T-helper 2 cell treated with Interferon-gamma antibody and Interleukin-4, amounts not matched to agents 100 ng/mL and 5 ng/mL, for 36 hours (primary cell): ENCODE data around the gene SBF1. TPM values are rescaled to one million over a fixed set of nuclear protein-coding genes. Genes with fewer than 3 reads are reported as not detected.

Experiments used
- intact Hi-C: fragments of 100-400 bp; cut with micrococcal nuclease; formaldehyde crosslinking; loops from one replicate; pipeline ENCODE4 v1.15.1; 2023
- total RNA-seq: library from RNA; stranded (reverse); gene quantifications from 2 replicates; pipeline ENCODE4 v1.2.3, GENCODE V29; 2022

Gene SBF1
- total RNA-seq, 1 donor from 2014 or later: 152 TPM

DNA sequence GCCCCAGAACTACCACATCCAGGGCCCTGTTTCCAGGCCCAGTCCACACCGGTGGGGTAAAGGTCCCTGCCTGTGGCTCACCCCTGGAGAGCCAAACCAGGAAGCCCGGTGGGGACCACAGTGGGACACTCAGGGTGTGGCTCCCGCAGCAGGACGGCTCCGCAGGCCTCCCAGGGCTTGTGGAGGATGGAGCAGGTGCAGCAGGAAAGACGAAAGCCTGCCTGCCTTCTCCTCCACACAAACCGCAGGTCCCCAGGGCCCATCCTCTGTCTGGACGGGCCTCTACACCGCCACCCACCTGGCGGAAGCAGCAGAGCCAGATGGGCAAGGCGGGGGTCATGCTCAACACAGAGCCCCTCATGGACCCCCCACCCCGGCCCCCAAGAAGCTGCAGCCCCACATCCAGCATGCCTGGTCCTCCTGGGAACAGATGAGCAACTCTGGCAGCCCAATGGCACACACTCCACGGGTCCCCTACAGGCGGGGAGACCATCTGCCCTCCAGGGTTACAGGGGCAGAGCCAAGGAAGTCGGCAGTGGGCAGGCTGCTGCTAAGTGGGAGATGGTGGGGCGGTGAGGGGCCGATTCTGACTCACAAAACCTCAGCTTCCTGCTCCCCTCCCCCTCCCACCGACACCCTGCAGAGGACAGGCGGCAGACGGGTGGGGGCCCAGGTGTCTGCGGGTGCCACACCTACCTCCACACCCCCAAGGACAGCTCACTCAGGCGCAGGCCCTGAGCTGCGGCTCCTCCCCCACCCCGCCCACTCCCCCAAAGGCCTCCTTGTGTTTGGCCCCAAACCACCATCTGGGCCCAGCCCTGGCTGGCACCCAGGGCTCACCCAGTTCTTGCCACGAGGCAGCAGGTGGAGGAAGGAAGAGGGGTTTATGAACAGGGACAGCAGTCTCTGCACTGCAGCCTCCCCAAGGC is 5.2 kb downstream of the SBF1 start:
- intact Hi-C loops: loop anchor here (2.0 to 5.0 kb wide), 2 partner anchors 127 to 151 kb away; partner anchors contain the start of gene PPP6R2

DNA sequence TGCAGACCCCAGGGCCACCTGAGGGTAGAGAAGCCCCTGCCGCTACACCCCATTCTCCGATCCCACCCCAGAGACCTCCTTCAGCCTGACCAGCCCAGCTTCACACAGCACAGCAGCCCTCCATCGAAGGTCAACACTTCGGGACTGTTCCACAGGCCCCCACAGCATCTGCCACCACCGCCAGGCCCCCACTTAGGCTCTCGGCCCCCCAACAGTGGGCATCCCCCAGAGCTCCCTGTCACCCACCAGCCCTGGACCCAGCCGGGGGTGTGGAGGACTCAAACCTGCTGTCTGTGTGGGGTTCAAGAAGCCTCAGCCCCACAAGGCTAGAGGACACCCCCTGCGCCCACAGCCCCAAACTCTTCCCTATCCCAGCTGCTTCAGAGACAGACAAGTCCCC is 6.2 kb downstream of the SBF1 start:
- intact Hi-C loops: no loop called here

DNA sequence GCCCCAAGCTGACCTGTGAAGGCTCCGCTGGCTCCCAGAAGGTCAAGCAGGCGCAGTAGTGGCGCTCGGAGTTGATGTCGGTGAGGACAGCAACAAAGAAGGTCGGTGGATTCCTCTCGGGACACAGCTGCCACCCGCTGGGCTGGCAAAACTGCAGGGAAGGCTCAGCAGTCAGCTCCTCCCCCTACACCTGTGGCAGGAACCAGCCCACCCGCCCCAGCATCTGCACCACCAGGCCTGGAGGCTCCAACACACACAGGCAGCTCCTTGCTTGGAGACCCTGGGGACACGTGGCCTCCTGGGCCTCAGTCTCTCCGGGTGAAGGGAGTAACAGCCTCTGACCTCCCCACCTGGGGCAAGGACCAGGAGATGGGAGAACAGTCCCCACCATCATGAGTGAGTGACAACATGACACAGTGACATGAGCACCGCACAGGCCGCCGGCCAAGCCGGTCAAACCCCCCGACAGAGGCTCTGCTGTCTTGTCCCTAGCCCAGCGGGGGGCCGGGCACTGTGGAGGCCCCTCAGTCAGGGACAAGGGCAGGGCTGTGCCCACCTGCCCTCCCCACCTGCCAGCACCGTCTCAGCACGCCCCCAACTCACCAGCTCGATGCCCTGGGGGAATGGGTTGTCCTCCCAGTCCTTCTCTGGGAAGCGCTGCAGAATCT is 6.9 kb downstream of the SBF1 start:
- intact Hi-C loops: no loop called here

DNA sequence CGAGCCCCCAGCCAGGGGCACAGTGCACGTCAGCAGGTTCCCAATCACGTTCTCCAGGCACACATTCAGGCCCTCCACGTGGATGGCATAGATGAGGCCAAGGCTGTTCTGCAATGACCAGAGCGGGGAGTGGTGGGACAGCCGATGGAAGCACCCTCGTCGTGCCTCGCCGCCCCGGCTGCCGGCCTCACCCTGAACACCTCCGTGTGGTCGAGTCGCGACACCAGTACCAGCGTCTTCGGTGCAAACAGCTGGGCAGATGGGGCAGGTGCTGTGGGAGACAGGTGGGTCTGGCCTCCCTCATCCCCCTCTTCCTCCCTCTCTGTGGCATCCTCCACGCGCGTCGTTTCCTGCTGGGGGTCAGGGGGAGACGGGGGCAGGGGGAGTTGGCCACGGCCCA is 7.5 kb downstream of the SBF1 start:
- intact Hi-C loops: no loop called here

DNA sequence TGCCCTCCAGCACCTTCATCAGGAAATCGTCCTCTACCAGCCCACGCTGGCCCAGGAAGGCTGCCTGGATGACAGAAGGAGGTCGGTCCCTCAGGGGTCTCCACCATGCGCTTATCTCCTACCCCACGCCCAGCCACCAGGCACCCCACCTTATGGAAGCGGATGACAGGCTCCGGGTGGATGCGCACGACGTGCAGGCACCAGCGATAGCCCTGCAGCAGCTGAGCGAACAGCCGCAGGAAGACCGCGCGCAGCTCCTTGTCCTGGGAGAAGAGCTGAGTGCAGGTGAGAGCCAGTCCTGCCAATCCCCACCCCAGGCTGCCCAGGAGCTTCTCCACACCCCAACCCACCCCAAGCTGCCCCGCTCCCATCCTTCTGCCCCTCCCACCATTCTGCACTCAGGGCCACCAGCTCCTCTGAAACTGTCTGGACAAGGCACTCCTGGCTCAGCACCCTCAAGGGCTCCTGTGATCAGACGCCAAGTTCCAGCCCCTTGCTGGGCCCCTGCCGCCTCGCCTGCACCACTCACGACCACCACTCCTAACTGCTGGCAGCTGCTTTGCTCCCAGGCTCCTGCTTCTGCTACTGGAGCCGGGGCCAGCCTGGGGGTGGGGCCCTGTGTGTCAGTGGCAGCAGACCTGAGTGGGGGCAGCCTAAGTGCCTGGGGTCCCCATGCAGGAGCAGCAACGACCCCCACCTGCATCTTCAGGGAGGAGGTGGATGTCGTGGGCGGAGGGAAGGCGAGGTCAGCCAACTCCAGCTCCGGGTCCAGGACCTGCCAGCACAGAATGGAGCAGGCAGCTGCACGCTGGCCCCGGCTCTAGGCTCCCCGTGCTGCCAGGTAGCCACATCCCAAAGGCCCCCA is 9.5 kb downstream of the SBF1 start:
- intact Hi-C loops: no loop called here

DNA sequence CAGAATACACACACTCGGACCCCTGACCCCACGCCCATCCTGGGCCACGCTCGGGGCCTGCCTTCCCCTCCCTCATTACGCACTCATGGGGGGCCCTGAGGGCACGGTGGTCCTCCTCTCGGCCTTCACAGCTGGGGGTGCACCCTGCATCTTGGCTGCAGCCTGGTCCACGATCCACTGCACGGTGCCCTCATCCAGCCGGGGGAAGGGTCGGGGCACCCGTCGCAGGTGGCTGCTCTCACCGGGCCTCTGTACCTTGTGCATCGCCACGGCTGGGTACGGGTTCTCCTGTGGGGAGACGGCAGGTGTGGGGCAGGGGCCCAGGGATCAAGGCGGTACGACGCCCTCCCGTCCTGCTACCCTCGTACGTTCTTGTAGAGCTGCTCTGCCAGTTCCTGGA is 10.4 kb downstream of the SBF1 start:
- intact Hi-C loops: no loop called here

DNA sequence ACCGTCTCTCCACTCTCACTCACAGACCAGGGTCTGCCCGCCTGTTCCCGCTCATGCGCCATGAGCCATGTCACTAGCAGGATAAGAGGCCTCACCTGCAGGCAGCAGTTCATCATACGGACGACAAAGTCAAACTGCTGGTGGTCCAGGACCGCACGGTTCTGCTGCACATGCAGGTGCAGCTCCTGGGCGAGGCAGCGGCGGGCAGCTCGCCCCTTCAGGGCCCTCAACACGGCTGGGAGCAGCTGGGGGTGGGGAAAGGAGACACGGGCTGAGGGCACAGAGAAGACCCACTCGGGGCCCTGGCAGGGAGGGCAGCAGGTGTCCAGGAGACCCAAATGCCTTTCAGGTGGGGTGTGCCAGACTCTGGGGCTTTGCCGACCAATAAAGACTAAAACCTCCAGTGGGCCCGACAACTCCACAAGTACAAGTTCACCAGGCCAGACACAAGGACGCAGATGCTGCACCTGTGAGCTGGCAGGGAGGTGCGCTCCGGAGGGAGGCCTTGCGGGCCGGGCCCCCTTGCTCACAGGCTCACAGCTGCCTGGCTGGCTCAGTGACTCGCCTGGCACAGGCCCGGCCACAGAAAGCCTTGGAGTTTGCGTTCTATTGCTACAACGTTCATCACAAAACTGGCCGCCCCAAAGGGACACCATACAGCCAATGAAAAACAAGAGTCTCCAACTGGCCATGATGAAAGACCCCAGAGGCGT is 11.5 kb downstream of the SBF1 start:
- intact Hi-C loops: no loop called here

DNA sequence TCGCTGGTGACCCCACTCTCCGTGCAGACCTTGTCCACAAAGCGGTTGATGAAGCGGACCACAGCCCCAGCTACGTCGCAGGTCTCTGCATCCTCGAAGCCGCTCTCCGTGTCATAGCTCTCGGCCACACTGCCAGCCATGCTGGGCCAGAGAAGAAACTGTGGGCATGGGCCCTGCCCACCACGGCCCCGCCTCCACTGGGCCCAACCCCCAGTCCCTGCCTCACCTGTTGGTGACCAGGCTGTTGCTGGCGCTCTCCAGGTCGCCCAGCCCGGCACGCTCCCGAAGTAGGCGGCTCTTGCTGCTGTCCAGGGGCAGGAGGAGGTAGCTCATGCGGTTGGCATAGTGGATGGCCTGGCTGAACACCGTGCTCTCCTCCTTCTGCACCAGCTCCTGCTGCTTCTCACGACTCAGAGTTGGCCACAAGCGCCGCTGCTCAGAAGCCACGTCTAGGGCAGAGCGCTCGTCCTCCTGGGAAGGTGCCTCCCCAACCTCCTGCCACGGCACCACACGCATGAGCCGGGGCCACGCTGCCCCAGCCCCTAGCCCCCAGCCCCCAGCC is 12.8 kb downstream of the SBF1 start:
- intact Hi-C loops: no loop called here

DNA sequence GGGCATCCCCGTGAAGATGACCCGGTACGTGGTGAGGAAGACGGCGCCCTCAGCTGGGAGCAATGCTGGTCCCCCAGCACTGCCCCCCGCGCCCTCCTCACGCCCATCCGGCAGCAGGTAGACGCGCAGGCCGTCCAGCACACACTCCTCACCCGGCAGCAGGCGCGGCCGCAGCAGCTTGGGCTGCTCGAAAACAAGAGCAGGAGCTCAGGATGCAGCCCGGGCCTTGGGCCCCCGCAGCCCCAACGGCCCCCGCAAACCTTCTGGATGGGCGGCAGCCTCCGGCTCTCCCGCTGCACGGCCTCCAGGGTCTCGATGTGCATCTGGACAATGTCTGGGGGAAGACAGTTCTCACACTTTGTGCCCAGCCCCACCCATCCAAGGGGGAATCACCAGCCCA is 13.3 kb downstream of the SBF1 start:
- intact Hi-C loops: no loop called here

DNA sequence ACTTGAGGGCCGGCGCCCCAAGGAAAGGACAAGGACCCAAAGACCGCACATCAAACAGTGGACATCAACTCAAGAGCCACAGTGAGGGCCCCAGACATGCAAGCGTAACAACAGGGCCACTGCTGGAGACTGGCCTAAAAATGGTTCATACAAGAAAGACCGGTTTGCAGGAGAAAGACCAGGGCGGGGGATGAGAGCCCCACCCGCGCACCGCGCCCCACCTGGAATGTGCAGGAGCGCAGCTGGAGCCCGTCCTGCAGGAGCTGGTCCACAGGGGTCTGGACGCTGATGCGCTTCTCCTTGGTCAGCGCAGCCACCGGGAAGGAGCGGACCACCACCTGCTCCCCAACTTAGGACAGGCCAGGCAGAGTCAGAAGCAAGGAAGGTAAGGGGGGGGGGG is 13.9 kb downstream of the SBF1 start:
- intact Hi-C loops: no loop called here

DNA sequence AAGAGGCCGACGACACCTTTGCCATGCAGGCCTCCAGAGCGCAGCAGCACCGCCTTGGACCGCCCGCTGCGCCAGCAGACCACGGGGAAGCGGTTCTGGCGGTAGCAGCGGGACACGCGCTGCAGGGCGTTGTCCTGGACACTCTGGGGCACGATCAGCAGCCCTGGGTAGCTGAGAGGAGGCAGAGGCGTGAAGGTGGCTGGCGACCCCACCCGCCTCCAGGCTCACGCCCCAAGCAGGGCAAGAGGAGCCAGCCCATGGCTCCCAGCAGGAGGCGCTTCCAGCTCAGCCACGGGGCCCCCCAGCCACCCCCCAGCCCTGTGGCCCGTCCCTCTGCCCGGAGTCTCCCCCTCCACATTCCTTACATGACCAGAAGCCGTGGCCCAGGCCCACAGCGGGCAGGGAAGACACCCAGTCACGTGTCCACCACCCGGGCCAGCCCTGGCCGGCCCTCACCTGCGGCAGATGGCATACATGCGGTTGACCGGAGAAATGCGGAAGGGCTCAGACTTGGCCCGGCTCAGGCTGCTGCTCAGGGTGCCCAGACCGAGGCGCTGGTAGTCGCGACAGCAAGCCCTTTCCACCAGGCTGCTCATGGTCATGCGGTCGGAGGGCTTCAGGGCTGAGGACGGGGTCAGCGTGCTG is 15.2 kb downstream of the SBF1 start:
- intact Hi-C loops: no loop called here

DNA sequence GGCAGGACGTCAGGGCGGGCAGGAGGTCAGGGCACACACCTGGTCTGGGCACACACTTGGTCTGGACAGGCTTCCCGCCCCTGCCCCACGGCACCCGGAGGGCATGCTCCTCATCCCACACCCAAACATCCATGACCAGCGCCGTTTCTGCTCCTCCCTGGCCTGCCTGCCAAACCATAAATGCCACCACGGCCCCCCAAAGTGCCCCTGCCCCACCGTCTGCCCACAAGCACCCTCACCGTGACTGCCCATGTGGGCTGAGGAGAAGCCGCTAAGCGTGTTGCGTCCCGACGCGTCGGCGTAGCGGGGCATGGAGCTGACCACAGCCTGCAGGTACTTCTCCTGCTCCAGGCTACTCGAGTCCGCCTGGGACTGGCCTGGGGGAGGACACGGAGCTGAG is 15.8 kb downstream of the SBF1 start:
- intact Hi-C loops: no loop called here

DNA sequence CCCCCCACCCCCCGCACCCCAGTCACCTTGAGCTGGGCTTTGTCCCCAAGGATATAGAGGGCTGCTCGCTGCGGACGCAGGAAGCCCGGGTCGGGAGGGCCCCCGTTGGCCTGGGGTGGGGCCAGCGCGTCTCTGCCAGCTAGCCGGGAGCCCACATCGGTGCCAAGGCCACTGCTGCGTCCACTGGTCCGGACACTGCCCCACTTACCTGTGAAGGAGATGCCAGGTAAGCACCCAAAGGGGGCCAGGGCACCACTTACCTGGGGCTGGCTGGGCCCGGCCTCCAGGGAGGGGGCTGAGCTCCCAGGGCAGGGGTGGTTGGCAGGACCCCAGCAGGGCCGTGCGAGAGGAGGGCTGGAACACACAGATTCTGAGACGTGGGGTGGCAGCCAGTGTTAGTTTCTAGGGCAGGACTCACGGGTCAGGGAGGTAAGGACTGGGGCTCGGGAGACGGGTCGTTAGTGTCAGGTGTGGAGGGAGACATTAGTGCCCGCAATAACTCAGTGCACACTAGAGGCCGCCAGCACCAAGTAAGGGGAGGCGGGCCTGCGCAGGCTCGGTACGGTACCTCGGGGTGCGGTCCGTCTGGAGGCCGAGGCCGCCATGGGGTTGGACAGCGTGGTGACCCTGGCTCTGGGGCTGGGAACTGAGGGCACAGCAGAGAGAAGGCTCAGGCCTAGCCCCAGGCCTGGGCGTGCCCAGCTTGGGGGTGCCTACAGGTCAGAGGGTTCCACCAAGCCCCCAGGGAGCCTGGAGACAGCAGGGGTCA is 18.2 kb downstream of the SBF1 start:
- intact Hi-C loops: no loop called here

DNA sequence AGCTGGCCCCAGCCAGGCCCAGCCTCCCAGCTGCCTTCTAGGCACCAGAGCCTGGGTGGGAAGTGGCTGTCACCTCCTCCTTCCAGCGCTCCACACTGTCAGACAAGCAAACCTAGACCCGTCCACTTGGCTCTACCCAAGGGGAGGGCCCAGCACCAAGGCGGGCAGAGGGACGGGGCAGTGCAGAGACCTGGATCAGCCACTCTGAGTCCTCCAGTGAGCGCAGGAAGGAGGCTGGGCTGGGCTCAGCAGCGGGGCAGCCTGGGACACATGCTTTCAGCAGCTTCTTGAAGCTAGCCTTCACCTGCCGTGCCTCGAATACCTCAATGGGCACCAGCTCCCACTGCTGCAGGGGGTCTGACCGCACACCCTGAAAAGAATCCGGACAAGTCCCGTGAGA is 18.8 kb downstream of the SBF1 start:
- intact Hi-C loops: no loop called here

DNA sequence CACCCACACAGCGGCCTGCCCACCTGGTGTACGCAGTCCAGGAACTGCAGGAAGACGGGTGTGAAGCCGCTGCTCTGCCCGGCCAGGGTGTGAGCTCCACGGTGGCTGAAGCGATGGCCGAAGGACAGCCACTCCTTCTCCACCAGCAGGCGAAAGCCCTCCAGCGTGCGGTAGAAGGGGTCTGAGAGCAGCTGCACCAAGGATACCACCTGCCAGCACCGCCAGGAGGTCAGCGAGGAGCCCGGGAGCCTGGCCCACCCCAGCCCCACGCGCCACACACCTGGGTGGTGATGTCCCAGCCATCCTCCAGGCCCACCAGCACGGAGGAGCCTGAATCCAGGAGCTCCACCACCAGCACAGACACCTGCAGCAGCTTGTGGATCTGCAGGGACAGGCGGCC is 19.6 kb downstream of the SBF1 start:
- intact Hi-C loops: no loop called here

DNA sequence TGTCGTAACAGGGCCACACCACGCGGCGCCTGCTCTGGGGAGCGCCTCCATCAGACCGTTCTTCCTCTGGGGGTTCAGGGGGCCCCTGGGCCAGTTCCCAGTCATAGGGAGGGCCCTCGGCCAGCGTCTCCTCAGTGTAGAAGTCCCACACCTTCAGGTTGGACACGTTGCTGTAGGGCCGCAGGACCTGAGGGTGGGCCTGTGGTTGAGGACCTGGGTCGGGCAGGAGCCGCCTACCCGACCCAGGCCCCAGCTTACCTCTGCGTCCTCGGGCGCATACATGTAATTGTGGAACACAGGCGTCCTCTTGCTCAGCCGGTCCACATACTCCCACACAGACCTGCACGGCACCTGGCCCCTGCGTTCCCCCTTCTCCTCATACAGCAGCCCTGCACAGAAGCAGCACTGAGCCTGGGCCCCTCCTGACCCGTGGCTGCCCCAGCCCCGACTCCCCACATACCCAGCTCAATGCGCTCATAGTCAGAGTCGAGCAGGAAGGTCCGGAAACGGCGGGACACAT is 20.2 kb downstream of the SBF1 start:
- intact Hi-C loops: no loop called here

DNA sequence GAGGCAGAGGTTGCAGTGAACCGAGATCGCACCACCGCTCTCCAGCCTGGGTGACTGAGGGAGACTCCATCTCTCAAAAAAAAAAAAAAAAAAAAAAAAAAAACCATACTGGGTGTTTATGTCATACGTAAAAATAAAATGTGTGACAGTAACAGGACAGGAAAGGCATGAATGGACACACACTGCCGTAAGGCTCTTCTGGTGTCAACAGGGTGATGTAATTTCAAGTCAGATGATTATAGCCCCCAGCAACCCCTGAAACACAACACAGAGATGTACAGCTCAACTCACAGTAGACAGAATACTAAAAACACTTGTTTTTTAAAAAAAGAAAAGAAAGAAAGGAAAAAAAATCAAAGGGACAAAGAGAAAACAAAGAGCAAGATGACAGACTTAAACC is 22.2 kb downstream of the SBF1 start:
- intact Hi-C loops: no loop called here

DNA sequence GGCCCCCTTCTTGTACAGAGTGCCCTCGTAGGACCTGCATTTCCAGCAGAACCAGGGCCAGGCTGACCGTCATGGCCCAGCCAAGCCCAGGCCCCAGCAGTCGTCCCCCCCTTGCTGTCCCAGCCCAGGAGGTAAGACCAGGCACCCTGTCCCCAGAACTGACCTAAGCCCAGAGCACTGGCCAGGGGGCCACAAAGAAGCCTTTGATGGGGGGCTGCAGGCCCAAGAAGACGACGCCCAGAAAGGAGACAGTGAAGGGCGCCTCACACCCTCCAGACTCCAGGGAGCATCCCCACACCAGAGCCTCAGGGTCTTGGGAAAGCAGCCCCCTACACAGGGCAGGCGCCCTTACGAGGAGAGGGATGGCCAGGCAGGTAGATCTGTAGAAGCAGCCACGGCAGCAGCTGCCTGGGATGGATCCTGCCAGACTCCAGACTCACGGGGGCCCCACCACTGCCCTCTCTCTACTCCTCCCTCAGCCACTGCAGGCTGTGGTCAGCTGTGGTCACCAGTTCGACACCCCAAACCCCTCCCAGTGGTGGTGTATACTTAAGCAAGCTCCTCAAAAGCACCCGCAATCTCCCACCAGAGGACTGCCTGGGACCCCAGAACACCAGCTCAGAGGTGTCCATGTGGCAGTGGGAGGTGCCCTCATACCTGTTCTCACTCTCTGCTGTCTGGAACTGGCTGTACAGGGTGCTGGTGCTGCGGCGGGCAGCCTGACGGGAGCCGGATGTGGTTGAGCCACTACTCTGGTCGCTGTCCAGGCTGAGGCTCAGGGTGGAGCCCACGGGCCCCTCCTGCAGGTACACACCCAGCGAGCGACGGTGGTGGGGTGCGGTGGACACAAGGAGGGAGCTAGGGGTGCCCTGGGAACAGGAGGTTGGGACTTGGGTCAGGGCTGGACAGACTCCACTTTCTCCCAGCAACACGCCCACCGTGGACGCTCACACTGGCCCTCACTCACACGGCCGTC is 27.0 kb downstream of the SBF1 start:
- intact Hi-C loops: no loop called here
